PC-3 (cell line): ENCODE measurements around the gene NR1H4.

ENCODE experiments used
- CTCF ChIP-seq: fragments of 300-600 bp; sonication (generic); conservative IDR thresholded peaks from 2 replicates; pipeline ENCODE4 v1.5.1; 2017; ENCODE audit warnings: antibody characterized with exemption, low read depth, mild to moderate bottlenecking, low read length
- EZH2 ChIP-seq: fragments of 300-600 bp; sonication (generic); IDR thresholded peaks from one replicate; pipeline ENCODE4 v1.6.1; 2017; ENCODE audit warnings: antibody characterized with exemption, mild to moderate bottlenecking, low read length; ENCODE audit not compliant: unreplicated experiment
- EZH2phosphoT487 ChIP-seq: fragments of 300-600 bp; sonication (generic); IDR thresholded peaks from 2 replicates; pipeline ENCODE4 v1.6.1; 2018; ENCODE audit warnings: mild to moderate bottlenecking, antibody characterized with exemption, low read length, borderline replicate concordance

GRCh38 chr12:100564905-100565467, 91.3 kb downstream of the NR1H4 start:
- TF ChIP-seq CTCF: no peak
- no peak for TF ChIP-seq EZH2
- no peak for TF ChIP-seq EZH2phosphoT487
